Tongue (tissue), 2 donors: ENCODE data around the gene CSRP2. TPM values are rescaled to one million over a fixed set of nuclear protein-coding genes. Genes with fewer than 3 reads are reported as not detected.
A peak's percentile ranks its signal among the peaks of the same experiment; 100 is the strongest.

Source experiments
- DNase-seq: peaks from one replicate; pipeline ENCODE4 v3.0.0-alpha.2; 2015
- total RNA-seq: library from RNA; depleted of rRNA; stranded (reverse); fragments of >200 nt; gene quantifications from one replicate; pipeline ENCODE4 v1.2.3, GENCODE V29; 2014

Gene CSRP2
- 45.2 TPM for total RNA-seq

DNA sequence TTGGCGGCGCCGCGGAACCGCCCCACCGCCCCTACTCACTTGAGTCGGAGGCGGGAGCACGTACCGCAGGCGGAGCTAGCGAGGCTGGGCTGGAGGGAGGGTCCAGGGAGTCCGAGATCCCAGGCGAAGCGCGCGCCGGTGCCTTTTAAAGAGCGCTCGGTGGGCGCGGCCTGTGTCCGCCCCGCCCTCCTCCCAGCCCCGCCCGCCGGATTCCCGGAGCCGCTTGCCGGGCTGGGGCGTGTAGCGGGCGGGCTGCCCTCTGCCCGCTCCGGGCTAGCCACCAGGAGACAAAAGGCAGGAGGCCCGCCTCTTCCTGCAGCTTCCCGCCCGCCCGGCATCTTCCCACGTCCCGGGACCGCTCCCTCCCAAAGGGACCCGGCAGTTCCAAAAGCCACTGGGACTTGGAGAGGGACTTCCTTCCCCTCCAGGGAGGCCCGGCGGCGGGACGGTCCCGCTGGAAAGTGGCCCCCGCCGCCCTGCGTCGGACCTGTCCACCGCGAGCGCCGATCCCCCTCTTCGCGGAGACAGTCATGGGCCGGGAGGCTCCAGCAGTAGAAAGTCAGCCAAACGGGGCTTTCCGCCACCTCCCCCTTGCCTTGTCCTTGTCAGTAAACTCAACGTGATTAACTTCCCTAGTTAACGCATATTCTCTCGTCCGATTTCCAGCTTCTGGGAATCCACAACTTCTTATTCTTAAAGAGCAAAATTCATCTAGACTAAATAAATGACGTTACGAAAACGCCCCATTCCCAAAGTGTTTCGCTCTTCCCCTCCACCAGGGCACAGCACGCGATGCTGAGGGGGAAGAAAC lies at the start of gene CSRP2:
Gene CSRP2, minus strand, starts transcription at position 121 of the 811 bp plus-strand sequence. CDS start 12,759 bp downstream, outside the sequence.
- peak; percentile 96 for DNase-seq

DNA sequence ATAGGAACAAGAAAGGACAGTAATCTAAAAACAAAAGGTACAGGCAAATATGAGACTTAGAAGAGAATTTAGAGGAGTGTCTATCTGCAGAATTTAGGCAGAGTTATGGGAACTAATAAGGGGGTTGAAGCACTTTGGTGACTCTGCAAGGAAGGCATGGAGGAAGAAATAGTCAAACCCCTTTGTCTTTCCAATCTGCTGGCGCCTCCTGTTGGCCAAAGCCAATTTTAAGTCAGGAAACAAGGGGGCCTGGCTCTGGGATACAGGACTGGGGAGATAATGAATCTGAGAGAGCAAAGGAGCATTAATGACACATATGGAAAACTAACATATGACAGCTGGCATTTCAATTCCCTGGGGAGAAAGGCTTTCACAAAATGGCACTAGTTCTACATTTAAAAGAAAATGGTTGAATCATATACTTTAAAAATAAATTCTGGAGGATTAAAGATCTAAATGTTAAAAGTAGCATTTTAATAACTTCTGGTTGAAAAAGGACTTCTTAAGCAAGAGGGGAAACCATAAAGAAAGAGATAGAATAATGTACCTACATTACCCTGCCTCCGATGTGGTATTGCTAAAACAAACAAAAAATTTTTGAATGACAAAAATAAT lies 48.5 kb upstream of the CSRP2 start:
- DNase-seq: no peak

DNA sequence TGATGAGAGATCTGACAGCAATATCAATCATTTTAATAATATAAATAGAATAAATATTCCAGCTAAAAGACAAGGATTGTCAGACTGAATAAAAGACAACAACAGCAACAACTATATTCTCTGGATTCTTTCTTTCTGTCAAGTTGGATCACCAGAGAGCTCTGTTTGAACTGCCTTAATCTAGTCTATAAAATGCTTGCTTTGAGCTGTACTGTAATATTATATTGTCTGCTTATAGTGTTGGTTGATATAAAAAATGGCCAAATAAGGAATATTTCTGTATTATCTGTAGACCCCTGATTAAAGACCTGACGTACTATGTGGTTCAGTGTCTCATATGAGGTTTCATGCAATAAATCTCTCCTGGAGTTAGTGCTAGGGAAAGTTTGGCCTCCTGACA lies 46.3 kb upstream of the CSRP2 start:
- no peak for DNase-seq

DNA sequence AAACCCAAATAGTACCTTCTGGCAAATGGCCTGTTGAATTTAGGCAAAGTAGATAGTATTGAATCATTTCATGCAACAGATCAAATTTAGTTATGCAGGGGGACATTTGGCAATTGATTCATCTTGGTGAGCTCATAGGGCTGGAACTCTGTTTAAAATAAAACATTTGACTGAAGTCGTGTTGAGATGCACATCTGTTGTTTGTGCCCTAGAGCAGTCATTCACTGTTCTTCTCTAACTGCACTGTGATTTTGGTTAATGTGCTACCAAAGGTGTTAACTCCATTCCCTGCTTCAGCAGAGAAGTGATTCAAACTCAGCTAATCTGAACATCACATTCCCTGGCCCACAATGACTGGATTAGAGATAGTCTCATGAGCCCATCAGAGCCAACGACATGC lies 44.0 kb upstream of the CSRP2 start:
- DNase-seq: no peak

DNA sequence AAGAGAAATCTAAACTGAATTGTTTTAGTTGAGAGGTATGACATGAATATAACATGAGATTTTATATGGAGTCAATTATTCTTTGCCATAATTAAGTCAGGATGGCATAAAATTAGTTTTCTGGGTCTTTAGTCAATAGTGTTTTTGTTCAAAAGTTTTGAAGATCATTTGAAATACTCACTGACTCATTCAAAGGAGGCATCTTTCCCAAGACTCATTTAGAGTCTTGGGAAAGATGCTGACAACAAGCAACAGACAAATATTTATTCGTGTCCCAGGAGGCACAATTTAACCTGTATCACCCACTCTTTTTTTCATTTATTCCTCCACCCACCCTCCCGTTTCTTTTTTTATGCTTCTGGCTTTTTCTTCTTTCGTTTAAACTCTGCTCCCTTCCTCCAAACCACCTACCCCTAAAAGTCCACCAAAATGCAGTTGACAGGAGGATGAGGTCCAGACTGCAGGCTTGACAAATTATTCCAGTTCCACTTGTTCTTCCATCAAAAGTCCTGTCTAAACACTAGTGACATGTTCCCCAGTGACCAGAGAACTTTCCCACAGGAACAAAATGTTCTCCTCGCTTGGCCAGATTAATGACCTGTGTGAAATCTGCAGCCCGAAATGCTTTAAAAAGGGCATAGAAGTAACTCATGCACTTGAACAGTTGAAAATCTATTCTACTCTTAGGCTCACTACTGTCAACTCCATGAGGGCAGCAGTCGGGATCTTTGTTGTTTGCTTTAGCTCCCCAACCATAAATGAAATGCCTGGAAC lies 43.3 kb upstream of the CSRP2 start:
- no peak for DNase-seq

DNA sequence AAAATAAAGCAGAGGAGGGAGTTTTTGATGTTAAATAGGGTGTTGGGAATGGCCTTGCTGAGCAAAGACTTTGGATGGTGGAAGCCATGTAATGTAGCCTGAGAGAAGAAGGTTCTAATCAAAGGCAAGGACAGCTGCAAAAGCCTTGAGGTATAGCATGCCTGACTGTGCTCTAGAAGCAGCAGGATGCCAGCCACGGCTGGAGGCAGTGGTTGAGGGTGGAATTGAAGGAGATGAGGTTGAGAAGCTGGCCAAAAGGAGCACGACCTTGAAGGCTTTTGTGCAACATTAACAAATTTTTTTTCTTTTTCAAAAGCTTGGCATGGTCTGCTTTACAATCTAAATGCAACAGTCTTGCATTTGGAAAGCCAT lies 42.3 kb upstream of the CSRP2 start:
- no peak for DNase-seq

DNA sequence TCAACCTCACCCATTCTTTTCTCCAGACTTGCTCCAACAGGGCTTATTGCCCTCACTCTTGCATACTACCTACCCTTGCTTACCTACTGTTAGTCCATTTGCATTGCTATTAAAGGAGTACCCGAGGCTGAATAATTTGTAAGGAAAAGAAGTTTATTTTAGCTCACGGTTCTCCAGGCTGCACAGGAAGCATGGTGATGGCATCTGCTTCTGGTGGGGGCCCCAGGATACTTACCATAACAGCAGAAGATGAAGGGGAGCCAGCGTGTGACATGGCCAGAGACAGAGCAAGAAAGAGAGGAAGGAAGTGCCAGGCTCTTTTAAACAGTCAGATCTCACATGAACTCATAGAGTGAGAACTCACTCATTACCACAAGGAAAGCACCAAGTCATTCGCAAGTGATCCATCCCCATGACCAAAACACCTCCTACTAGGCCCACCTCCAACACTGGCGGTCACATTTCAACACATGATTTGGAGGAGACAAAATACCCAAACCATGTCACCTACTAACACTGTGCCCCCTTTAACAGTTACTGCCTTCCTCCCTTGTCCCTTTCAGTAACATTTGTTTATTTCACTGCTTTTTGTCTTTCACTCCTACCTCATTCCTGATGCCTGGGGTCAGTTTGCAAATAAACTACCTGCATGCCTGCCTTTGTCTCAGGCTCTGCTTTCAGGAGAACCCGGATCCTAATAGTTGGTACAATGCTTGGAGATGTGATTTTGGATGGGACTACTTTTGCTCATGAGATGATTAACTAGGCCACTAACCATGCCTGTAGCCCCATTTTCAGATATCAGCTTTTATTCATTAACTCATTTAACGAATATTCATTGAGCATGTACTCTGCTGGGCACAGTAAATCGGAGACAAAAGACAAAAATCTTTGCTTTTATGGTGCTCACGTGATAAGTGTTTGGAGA lies 41.6 kb upstream of the CSRP2 start:
- DNase-seq: no peak

DNA sequence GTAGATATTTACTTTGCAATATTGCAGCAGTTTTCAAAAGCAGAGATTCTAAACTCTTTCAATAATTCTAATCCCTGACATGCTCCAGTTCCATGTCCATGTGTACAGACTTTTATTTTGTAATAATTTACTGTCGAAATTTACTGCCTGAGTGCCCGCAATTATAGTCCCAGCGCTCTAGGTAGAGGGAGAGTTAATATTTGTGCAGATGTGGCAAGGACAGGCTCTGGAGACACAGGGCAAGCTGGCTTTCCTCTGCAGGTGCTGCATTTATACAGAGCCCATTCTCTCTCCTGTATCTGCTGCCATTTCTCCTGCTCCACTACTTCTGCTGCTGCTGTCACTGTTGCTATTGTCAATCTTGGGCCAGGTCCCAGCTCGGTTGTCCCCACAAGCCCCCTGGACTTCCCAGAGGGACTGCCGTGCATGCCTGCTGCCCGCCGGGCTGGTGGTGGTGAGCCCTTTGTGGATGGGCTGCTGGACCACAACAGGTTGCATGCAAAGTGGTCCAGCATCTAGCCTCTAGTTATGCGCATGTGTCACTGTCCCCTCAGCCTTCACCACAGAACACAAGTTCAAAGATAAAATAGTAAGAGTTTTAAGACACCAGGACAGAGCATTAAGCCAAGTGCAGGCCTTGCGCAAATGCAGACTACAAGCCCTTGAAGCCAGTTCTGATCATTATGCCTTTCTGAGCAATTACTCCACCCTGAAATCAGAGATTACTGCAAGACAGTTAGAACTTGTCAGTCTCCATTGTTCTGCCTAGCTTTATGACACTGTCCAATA lies 40.8 kb upstream of the CSRP2 start:
- DNase-seq: no peak

DNA sequence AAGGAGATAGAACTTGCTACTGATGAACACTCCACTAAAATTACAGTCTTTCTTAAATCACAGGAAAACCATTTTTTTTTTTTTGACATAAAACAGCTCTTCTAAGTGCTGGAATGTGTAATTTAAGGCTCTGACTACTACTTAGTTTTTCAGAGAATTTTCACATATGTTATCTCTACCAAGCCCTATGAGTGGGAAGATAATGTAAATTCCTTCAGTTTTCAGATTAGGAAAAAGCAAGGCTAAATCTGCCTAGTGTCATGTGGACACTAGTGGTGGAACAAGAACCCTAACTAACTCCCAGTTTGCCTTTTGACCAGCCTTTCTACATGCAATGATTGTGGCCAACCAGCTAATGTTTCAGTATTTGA lies 37.3 kb upstream of the CSRP2 start:
- no peak for DNase-seq

DNA sequence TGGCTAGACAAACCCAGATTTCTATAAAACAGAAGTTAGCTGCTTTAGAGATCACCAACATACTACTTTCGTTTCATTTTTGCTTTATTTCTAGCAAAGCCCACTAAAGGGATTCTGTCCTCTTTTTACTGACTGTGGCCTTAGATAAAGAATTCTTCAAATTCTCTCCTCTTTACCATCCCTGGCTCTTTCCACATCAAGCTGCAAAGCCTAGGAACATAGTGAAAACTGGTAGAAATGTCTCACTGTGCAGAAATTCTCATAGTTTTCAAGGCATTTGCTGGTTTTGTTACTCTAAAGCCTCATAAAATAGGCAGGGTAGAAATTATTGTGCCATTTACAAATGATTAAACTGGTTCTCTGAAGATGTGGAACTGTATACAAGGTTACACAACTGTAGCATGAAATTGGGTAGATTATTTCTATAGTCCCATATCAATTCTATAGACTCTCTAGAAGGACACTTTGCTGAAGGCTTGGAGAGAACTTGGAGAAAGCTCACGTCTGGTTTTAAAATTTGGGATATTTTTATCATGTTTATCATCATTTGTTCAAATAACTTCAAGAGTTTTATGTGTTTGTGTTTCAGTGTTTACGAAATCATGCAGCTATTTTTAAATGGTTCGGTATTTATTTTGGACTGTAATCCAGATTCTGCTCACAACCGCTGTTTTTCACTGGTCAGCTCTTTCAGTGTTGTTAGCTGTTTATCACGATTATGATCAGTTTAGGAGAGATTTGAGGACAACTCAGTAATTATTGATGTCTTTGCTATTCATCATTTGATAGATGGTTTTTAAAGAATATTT lies 36.7 kb upstream of the CSRP2 start:
- DNase-seq: no peak

DNA sequence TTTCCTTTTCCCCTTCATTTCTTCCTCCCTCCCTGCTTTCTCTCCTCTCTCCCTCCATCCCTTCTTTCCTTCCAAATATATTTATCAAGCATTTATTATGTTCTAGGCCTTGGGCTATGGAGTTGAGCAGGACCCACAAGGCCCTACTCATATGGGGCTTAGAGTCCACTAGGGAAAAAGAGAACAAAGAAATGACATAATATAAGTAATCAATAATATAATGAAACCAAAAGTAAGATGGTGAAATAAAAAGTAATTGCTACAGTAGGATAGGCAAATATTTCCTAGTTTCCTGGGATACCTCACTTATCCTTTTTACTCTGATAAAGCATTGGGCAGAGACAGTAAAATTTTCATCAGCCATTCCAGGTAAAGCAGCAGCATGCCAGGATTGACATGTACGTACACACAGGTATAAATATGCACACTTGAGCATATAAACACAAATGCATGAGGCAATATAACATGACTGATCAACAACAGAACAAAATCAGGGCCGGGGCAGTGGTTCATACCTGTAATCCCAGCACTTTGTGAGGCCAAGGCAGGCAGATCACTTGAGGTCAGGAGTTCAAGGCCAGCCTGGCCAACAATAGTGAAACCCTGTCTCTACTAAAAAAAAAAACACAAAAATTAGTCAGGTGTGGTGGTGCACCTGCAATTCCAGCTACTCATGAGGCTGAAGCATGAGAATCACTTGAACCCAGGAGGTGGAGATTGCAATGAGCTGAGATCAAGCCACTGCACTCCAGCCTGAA lies 35.5 kb upstream of the CSRP2 start:
- DNase-seq: no peak

DNA sequence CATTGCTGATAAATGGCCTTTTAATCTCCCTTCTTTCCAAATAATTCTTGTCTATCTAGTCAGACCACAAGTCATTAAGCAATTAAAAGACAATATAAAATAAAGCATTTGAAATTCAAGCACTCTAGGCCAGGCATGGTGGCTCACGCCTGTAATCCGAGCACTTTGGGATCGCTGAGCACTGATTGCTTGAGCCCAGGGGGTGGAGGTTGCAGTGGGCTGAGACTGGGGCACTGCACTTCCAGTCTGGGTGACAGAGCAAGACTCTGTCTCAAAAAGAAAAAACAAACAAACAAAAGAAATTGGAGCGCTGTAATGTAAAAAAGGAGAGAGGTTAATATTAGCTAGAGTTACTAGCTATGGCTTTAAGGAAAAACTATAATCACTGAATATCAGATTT lies 30.5 kb upstream of the CSRP2 start:
- no peak for DNase-seq

DNA sequence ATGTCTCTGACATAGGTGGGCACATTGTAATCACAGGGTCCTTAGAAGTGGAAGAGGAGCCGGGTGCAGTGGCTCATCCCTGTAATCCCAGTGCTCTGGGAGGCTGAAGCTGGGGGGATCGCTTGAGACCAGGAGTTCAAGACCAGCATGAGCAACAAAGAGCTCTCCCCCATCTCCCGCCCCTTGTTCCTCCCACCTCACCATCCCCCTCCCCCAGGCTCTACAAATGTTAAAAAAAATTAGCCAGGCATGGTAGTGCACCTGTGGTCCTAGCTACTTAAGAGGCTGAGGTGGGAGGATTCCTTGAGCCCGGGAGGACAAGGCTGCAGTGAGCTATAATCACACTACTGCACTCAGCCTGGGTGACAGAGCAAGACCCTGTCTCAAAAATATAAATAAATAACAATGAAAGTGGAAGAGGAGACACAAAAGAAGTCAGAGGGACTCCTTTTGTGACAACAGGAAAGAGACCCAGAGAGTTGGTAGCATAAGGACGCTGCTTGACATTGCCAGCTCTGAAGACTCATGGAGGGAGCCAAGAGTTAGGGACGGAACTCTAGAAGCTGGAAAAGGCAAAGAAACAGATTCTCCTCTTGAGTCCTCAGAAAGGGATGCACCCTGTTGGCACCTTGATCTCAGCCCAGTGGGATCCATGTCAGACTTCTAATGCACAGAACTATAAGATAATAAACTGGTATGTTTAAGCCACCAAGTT lies 29.6 kb upstream of the CSRP2 start:
- no peak for DNase-seq

DNA sequence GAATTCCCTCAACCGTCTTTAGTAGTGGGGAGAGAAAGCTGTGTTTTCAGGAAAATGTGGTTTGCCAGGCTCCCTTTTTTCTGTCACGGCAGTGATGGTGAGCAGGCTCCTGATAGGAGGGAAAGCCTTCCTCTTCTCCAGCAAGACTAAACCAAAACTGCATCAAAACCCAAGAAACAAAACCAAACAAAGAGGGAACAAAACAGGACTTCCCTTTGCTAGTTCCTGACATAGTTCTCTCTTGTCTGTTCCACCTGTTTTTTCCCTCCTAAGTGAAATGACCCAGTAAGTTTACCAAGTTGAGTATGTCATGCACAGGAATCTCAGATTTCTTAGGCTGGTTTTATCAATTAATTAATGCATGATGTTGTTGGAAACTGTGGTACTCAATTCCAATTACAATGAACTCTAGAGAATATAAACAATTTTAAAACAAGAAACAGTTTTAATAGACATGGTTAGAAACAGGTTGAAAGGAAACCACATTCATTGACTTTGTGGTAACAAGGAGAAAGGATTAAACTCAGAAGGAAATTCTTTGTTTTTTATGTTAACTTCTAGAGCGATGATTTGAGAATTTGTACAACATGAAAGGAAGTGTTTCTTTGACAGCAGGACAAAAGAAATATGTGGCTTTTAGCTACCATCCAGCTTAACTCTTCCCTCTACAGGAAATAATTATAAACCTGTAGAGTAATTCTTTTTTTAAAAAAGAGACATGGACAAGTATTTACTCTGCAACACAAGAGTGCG lies 23.0 kb upstream of the CSRP2 start:
- DNase-seq: no peak

DNA sequence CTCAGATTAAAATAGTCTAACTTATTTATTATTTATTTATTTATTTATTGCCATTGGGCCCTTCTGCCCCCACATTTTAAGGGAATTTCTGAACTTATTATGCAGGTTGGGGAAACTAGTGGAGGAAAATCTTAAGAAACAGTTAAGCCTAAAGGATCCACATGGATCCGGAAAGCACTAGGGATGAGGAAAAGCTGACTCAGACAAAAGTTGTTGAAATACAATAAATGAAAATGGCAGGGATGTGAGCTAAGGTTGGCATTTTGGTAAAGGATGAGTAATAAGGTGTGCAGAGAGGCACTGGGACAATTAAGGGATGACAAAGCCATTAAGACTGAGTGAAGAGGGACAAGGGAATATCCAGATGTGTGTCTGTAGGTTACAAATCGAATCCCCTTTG lies 20.7 kb upstream of the CSRP2 start:
- DNase-seq: no peak

DNA sequence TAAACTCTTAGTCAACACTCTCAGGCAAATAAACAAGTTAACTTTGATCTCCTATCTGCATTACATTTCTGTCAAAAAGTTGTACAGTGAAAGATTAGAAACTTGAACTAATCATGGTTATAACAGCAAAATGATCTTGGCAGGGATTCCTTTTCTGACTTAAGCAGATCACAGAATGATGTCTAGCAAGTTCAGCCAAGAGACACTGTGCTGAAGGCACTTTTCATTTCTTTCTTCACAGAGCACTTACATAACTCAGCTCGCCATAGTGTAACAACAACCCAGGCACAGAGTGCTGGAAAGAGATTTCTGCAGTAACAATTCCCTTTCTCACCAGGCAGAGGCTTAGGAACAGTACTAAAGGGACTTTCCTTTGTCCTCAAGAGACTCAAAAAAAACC lies 19.6 kb upstream of the CSRP2 start:
- peak; percentile 80 for DNase-seq

DNA sequence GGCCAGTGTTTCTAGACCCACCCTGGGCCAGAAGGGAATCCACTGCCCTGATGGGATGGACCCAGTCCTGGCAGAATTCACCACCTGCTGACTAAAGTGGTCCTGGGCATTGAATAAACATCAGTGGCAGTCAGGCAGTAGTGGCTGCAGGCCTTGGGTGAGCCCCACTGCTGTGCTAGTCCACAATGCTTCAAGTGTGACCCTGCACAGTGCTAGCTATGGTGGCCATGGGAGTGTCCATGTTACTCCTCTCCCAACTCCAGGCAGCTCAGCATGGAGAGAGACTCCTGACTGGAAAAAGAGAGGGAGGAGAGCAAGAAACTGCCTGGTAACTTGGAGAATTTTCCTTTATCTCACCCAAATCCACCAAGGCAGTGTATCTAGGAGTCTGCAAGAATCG lies 17.5 kb upstream of the CSRP2 start:
- DNase-seq: no peak

DNA sequence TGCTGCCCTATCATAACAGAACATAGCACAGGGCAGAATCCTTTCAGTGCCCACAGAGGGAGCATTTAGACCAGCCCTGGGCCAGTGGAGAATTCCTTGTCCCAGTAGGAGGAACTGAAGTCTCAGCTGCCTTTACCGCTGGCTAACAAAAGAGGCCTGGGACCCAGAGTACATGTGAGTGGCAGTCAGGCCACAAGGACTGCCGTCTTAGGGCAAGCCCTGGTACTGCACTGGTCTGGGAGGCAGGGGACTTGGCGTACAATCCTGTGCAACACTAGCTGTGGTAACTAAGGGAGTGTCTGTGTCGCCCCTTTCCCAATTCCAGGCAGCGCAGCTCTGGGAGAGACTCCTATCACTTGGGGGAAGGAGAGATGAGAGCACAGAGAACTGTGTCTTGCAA lies 17.0 kb upstream of the CSRP2 start:
- DNase-seq: no peak
